Activated T-helper 17 cell treated with anti-CD3 and anti-CD28 coated beads, Interleukin-2, amount 50 U/mL, for 72 hours (primary cell): ENCODE data around the gene UQCC3. TPM values are rescaled to one million over a fixed set of nuclear protein-coding genes. Genes with fewer than 3 reads are reported as not detected.

Experiments used
- ATAC-seq: fragments of 150-1000 bp; cut with Tn5 transposase; replicated peaks from 2 replicates; pipeline ENCODE4 v1.10.0; 2021; ENCODE audit warnings: mild to moderate bottlenecking, moderate library complexity
- H3K27ac Mint-ChIP-seq: one replicate; pipeline ENCODE4 v1.8.0; 2022; ENCODE audit warnings: mixed read lengths
- H3K27me3 Mint-ChIP-seq: one replicate; pipeline ENCODE4 v1.8.0; 2022; ENCODE audit warnings: mixed read lengths
- H3K36me3 Mint-ChIP-seq: one replicate; pipeline ENCODE4 v1.8.0; 2022; ENCODE audit warnings: low read depth, mild to moderate bottlenecking, mixed read lengths
- H3K4me1 Mint-ChIP-seq: one replicate; pipeline ENCODE4 v1.8.0; 2022; ENCODE audit warnings: mixed read lengths
- H3K4me3 Mint-ChIP-seq: one replicate; pipeline ENCODE4 v1.8.0; 2022; ENCODE audit warnings: mild to moderate bottlenecking, mixed read lengths
- H3K9me3 Mint-ChIP-seq: one replicate; pipeline ENCODE4 v1.8.0; 2022; ENCODE audit warnings: mixed read lengths
- total RNA-seq, 2 donors: library from RNA; stranded (reverse); gene quantifications; one replicate each; pipeline ENCODE4 v1.2.3, GENCODE V29; 2022

UQCC3 gene
- total RNA-seq, 2 donors from 2014 or later: 2.5 to 2.7 TPM

GRCh38 chr11:62705413-62705812, 33.9 kb downstream of the UQCC3 start:
- no peaks in the 10 kb centered on the region for H3K9me3 Mint-ChIP-seq
- no peak for ATAC-seq
- peaks cover 50% of the 10 kb centered on the region for H3K36me3 Mint-ChIP-seq
- peaks cover 30% of the 10 kb centered on the region for H3K4me1 Mint-ChIP-seq
- peak overlapping the region; percentile 46 for H3K27ac Mint-ChIP-seq
- peak overlapping the region; percentile 80 for H3K4me3 Mint-ChIP-seq
- H3K27me3 Mint-ChIP-seq: no peaks in the 10 kb centered on the region

DNA sequence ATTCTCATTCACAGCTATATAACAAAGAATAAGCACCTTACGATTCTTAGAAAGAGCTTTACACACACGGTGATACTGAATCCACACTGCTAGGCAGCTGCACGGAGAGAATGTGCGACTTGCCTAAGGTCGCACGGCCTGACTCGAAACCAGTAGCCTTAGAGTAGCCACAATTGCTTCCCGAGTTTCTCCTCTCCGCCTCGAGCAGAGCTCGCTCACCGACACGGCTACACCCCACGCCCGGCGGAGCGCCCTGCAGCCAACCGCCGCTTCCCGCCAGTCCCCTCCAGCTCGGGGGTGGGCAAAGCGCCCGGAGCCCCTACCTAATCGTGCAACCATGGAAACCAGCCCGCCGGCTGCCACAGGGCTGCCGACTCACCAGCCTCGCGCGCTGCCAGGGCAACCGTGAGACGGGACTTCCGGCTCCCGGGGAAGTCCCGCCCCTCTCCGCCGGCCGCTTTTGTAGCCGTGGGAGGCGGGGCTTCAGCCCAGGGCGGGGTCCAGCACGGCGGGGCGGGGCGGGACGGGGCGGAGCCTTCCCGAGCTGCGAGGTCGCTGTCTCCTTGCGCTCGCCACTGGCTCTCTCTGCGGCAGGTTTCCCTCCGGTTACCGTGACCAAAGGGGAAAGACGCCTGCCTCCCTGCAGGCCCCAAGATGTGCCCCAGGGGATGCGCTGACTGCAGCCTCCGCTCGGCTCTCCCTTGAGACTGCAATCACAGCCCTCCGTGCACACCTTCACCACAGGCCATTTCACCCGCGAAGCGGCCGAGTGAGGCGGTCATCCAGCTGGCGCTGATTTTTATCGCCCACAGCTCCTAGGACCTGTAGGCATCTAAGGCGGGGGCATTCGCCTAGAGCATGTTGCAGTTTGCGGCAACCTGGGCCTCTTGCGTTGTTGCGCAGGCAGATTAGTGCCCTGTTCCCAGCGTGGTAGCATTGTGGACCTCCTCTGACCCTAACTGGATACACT, 34.7 kb downstream of the UQCC3 start:
- peak; percentile 77 for ATAC-seq
- no peaks in the 10 kb centered on the region for H3K9me3 Mint-ChIP-seq
- peaks cover 51% of the 10 kb centered on the region for H3K36me3 Mint-ChIP-seq
- peak overlapping the region; percentile 80 for H3K4me3 Mint-ChIP-seq
- H3K4me1 Mint-ChIP-seq: peaks cover 30% of the 10 kb centered on the region
- H3K27me3 Mint-ChIP-seq: no peaks in the 10 kb centered on the region
- H3K27ac Mint-ChIP-seq: peak overlapping the region; percentile 46

GRCh38 chr11:62706850-62707247, 35.4 kb downstream of the UQCC3 start:
- no peak for ATAC-seq
- no peaks in the 10 kb centered on the region for H3K9me3 Mint-ChIP-seq
- peaks cover 30% of the 10 kb centered on the region for H3K4me1 Mint-ChIP-seq
- peaks cover 51% of the 10 kb centered on the region for H3K36me3 Mint-ChIP-seq
- H3K4me3 Mint-ChIP-seq: peak overlapping the region; percentile 80
- no peaks in the 10 kb centered on the region for H3K27me3 Mint-ChIP-seq
- no peak overlapping the region for H3K27ac Mint-ChIP-seq

DNA sequence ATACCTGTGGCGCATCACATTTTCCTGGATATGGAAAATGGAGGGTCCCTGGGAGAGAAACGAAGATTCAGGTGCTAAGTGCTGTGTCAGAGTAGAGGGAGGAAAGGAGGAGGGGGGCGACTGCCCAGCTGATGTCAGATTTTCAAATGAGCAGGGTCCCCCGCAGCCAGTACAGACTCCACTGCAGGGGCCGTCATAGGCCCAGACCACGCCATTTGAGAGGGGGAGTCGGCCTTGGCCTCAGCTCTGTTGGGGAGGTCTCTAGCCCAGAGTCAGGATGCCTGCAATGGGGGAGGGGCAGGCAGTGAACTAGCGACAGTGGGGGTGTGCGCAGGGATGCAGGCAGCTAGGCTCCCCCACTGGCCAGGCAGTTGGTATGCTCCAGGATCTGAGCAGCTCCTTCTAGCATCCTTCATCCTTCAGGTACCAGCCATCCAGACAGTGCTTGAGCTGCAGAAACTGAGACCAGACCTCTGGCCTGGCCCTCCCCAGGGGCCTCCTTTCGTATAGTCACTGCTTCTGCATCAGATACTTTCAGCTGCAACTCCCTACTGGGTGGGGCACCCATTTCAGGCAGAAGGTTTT, 35.9 kb downstream of the UQCC3 start, which contains the start of the genes BSCL2 and GNG3:
Gene BSCL2 (minus strand): TSS at position 148 of the 585 bp plus-strand sequence. CDS start 229 bp downstream, outside the sequence.
Gene GNG3 (plus strand): TSS at position 400 of the 585 bp plus-strand sequence. CDS start 620 bp downstream, outside the sequence.
- Mint-ChIP-seq H3K36me3 (peaks cover 51% of the 10 kb centered on the region), H3K27ac (peak within 1 kb of the TSS; percentile 97), H3K27me3 (no peaks in the 10 kb centered on the region), H3K4me3 (peak within 1 kb of the TSS; percentile 97), H3K4me1 (peaks cover 30% of the 10 kb centered on the region), H3K9me3 (no peaks in the 10 kb centered on the region)
- ATAC-seq: no peak

- Mint-ChIP-seq H3K27me3 (no peaks in the 10 kb centered on the region), H3K9me3 (no peaks in the 10 kb centered on the region), H3K36me3 (peaks cover 57% of the 10 kb centered on the region), H3K4me3 (peak overlapping the region; percentile 97), H3K27ac (peak overlapping the region; percentile 97), H3K4me1 (peaks cover 34% of the 10 kb centered on the region)
- no peak for ATAC-seq
These were observed 36.9 kb downstream of the UQCC3 start for GRCh38 chr11:62708392-62708791.

GRCh38 chr11:62708793-62709192, 37.3 kb downstream of the UQCC3 start:
- Mint-ChIP-seq H3K4me3 (peak overlapping the region; percentile 97), H3K27ac (peak overlapping the region; percentile 97), H3K27me3 (no peaks in the 10 kb centered on the region), H3K36me3 (peaks cover 59% of the 10 kb centered on the region), H3K4me1 (peaks cover 38% of the 10 kb centered on the region), H3K9me3 (no peaks in the 10 kb centered on the region)
- ATAC-seq: peak; percentile 39

DNA sequence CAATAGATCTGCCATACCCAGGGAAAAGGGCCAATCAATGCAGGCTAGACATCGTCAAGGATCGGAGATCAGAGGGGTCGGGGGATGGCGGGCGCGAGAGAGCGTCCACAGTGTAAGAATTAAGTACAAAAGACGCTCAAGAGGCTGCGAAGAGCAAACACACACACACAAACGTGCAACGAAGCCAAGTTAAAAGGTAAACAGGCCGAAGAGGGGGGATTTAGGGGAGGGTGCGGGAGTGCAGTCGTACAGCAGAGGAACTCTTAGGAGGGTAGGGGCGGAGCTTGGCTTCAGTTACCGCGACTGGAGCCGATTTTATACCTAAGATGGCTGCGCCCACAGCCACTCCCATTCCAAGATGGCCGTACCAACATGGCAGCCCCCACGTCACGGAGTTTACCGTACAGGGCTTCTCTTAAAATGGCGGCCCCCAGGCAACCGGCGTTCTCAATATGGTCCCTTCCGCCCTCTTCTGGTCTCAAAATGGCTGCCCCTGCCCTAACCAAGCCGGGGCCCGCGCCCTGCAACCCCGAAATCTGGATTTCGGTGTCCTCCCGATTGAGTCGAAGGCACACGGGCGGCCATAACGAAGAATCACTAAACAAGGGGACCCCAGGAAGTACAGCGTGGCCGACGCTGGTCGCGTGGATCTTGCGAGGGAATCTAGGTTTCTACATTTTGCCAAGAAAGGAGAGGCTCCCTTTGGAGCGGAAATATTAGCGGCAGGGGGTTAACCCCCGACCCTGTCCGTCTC, 38.0 kb downstream of the UQCC3 start:
- Mint-ChIP-seq H3K4me3 (peak overlapping the region; percentile 97), H3K27ac (peak overlapping the region; percentile 97), H3K4me1 (peaks cover 44% of the 10 kb centered on the region), H3K36me3 (peaks cover 63% of the 10 kb centered on the region), H3K27me3 (no peaks in the 10 kb centered on the region), H3K9me3 (no peaks in the 10 kb centered on the region)
- peak; percentile 85 for ATAC-seq

GRCh38 chr11:62710001-62710345, 38.5 kb downstream of the UQCC3 start:
- no peak for ATAC-seq

DNA sequence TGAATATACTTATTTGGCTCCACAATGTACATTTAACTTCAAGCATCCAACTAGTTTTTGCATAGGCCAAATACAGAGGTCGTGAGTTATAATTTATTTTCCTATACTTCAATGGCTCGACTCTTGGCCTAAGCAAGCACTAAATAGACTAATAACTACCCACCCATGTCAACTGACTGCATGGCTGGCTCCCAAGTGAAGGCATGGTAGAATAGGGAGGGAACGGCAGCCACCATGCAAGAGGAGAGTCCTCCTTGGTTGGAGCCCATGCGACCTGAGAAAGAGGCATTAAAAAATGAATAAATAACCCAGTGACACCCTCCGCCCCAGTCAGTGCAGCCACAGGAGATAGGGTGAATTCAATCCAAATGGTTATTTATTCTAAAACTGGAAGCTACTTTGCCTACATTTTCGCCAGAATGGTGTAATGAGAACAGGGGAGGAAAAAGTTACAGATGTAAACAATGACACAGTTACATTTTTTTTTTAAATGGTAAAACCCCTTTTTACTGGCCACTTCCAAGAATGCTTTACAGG, 40.9 kb downstream of the UQCC3 start:
- Mint-ChIP-seq H3K27ac (peak overlapping the region; percentile 72), H3K4me3 (peak overlapping the region; percentile 59), H3K36me3 (peaks cover 92% of the 10 kb centered on the region), H3K27me3 (no peaks in the 10 kb centered on the region), H3K9me3 (no peaks in the 10 kb centered on the region), H3K4me1 (peaks cover 40% of the 10 kb centered on the region)
- no peak for ATAC-seq

More at GRCh38 chr11:62710001-62710345, 38.5 kb downstream of the UQCC3 start:
- peak overlapping the region; percentile 97 for H3K4me3 Mint-ChIP-seq
- peaks cover 69% of the 10 kb centered on the region for H3K36me3 Mint-ChIP-seq
- no peaks in the 10 kb centered on the region for H3K9me3 Mint-ChIP-seq
- peak overlapping the region; percentile 97 for H3K27ac Mint-ChIP-seq
- peaks cover 49% of the 10 kb centered on the region for H3K4me1 Mint-ChIP-seq
- H3K27me3 Mint-ChIP-seq: no peaks in the 10 kb centered on the region

- H3K9me3 Mint-ChIP-seq: no peaks in the 10 kb centered on the region
- H3K36me3 Mint-ChIP-seq: peaks cover 95% of the 10 kb centered on the region
- no peak for ATAC-seq
- H3K4me1 Mint-ChIP-seq: peaks cover 42% of the 10 kb centered on the region
- H3K4me3 Mint-ChIP-seq: peak overlapping the region; percentile 59
- H3K27me3 Mint-ChIP-seq: no peaks in the 10 kb centered on the region
- peak overlapping the region; percentile 72 for H3K27ac Mint-ChIP-seq
These were observed 41.4 kb downstream of the UQCC3 start for GRCh38 chr11:62712861-62713260.

- H3K4me3 Mint-ChIP-seq: peak overlapping the region; percentile 59
- peaks cover 97% of the 10 kb centered on the region for H3K36me3 Mint-ChIP-seq
- peaks cover 46% of the 10 kb centered on the region for H3K4me1 Mint-ChIP-seq
- H3K9me3 Mint-ChIP-seq: no peaks in the 10 kb centered on the region
- no peak for ATAC-seq
- no peaks in the 10 kb centered on the region for H3K27me3 Mint-ChIP-seq
- peak overlapping the region; percentile 72 for H3K27ac Mint-ChIP-seq
These were observed 41.9 kb downstream of the UQCC3 start for GRCh38 chr11:62713343-62713742.

DNA sequence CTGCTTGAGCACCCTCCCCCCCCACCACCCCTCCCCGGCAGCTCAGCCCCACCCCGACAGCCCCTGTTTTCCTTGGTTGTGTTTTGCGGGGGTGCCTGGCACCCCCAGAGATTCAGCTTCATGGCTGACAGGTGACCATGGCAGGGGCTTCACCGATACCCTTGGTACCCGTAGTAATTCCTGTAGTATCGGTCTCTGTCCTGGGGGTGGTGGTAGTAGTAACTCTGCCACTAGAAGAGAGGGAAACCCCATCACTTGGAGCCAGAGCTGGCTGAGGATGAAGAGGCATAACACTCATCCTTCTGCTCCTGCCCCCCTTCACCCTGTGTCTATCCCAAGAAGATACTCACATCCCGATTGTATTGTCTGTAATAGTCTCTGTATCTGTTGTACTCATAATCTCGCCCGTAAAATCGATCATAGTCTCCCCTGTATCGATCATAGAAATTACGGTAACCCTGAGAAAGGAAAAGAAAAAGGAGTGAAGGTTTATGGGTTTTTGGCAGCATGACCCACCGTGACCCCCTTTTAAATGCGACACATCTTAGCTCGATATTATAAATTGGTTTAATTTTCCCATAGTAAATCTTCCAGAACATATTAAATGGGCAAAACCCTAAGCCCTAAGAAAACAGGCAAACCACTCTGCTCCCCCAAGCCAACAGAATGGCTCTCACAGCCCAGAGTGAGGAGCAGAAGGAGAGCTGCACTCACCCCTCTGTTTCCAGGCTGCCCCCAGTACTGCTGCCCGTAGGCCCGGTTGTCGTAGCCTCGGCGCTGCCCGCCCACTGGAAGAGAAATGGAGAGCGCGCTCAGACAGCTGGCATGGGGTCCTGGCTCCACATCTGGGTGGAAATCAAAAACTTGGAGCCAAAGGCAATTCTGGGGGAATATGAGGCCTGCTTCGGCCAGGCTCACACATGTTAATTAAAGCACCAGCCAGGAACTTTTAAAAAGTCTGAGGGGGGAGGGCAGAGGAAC, 44.0 kb downstream of the UQCC3 start:
- Mint-ChIP-seq H3K4me1 (peaks cover 50% of the 10 kb centered on the region), H3K27me3 (no peaks in the 10 kb centered on the region), H3K36me3 (peaks cover 100% of the 10 kb centered on the region), H3K4me3 (no peak overlapping the region), H3K9me3 (no peaks in the 10 kb centered on the region), H3K27ac (peak overlapping the region; percentile 72)
- no peak for ATAC-seq

DNA sequence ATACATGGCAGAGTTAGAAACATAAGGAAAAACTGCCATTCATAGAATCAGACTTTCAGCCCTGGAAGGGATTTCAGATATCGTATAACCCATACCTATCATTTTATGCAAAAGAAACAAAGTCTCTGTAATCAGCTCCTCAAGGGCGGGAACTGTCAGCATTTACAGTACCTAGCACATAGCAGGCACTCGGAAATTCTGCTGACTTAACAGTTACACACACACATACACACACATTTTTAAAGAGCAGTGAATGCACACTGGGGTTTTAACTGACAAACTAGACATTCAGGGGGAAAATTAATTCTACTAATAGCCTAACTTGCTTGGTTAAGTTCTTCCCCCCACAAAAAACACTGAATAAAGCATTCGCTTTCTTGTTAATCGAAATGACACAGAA, 44.7 kb downstream of the UQCC3 start:
- no peaks in the 10 kb centered on the region for H3K27me3 Mint-ChIP-seq
- no peak overlapping the region for H3K4me3 Mint-ChIP-seq
- H3K4me1 Mint-ChIP-seq: peaks cover 50% of the 10 kb centered on the region
- H3K27ac Mint-ChIP-seq: peak overlapping the region; percentile 72
- peaks cover 100% of the 10 kb centered on the region for H3K36me3 Mint-ChIP-seq
- H3K9me3 Mint-ChIP-seq: no peaks in the 10 kb centered on the region
- no peak for ATAC-seq
